HG02970 (cell line): ENCODE results near the gene PTPRN2.

Source experiments
- ATAC-seq: cut with Tn5 transposase; IDR thresholded peaks from one replicate; pipeline ENCODE4 v1.9.1; 2021; ENCODE audit warnings: mild to moderate bottlenecking, moderate library complexity, moderate number of reproducible peaks; ENCODE audit not compliant: unreplicated experiment, low FRiP score

Gene PTPRN2

GRCh38 chr7:157686285-157686894 lies 901.2 kb downstream of the PTPRN2 start:
- no peak for ATAC-seq

GRCh38 chr7:157685430-157686284 lies 902.0 kb downstream of the PTPRN2 start:
- ATAC-seq, result no peak

GRCh38 chr7:157684909-157685429 lies 902.7 kb downstream of the PTPRN2 start:
- ATAC-seq, result no peak

GRCh38 chr7:157684157-157684908 lies 903.3 kb downstream of the PTPRN2 start:
- no peak for ATAC-seq

- ATAC-seq, result no peak
These were observed 903.9 kb downstream of the PTPRN2 start for GRCh38 chr7:157683747-157684156.

GRCh38 chr7:157682946-157683746 lies 904.5 kb downstream of the PTPRN2 start:
- no peak for ATAC-seq

GRCh38 chr7:157682064-157682945 lies 905.3 kb downstream of the PTPRN2 start:
- no peak for ATAC-seq

- ATAC-seq, result no peak
These were observed 908.0 kb downstream of the PTPRN2 start for GRCh38 chr7:157679607-157680006.

GRCh38 chr7:157678501-157678900 lies 909.1 kb downstream of the PTPRN2 start:
- no peak for ATAC-seq

- ATAC-seq, result no peak
These were observed 911.0 kb downstream of the PTPRN2 start for GRCh38 chr7:157676456-157677255.

- no peak for ATAC-seq
These were observed 911.6 kb downstream of the PTPRN2 start for GRCh38 chr7:157676001-157676400.

GRCh38 chr7:157675427-157675927 lies 912.1 kb downstream of the PTPRN2 start:
- ATAC-seq, result no peak

GRCh38 chr7:157674715-157675426 lies 912.8 kb downstream of the PTPRN2 start:
- ATAC-seq, result no peak

- no peak for ATAC-seq
These were observed 913.5 kb downstream of the PTPRN2 start for GRCh38 chr7:157674027-157674714.

GRCh38 chr7:157673573-157673972 lies 914.0 kb downstream of the PTPRN2 start:
- no peak for ATAC-seq

GRCh38 chr7:157671358-157672255 lies 916.0 kb downstream of the PTPRN2 start:
- no peak for ATAC-seq
